GM19455 (cell line): ENCODE measurements around the gene RANBP3.

Source experiments
- ATAC-seq: cut with Tn5 transposase; IDR thresholded peaks from one replicate; pipeline ENCODE4 v1.9.1; 2021; ENCODE audit not compliant: unreplicated experiment

Gene RANBP3

GRCh38 chr19:5952193-5953029 lies 25.5 kb downstream of the RANBP3 start:
- ATAC-seq = no peak

GRCh38 chr19:5951338-5951861 lies 26.5 kb downstream of the RANBP3 start:
- ATAC-seq = no peak

GRCh38 chr19:5950741-5951140 lies 27.2 kb downstream of the RANBP3 start:
- ATAC-seq = no peak

GRCh38 chr19:5949792-5950305 lies 28.1 kb downstream of the RANBP3 start:
- no peak for ATAC-seq

GRCh38 chr19:5948752-5949564 lies 29.0 kb downstream of the RANBP3 start:
- no peak for ATAC-seq

GRCh38 chr19:5947435-5947834 lies 30.5 kb downstream of the RANBP3 start:
- no peak for ATAC-seq

- no peak for ATAC-seq
These were observed 34.3 kb downstream of the RANBP3 start for GRCh38 chr19:5943623-5944022.

- no peak for ATAC-seq
These were observed 34.9 kb downstream of the RANBP3 start for GRCh38 chr19:5943045-5943444.

GRCh38 chr19:5941673-5942072 lies 36.3 kb downstream of the RANBP3 start:
- no peak for ATAC-seq

GRCh38 chr19:5940260-5941208 lies 37.4 kb downstream of the RANBP3 start:
- no peak for ATAC-seq

GRCh38 chr19:5937550-5937949 lies 40.4 kb downstream of the RANBP3 start:
- no peak for ATAC-seq

GRCh38 chr19:5936292-5936592 lies 41.7 kb downstream of the RANBP3 start:
- ATAC-seq = no peak

- no peak for ATAC-seq
These were observed 42.3 kb downstream of the RANBP3 start for GRCh38 chr19:5935473-5936291.

- ATAC-seq = no peak
These were observed 43.0 kb downstream of the RANBP3 start for GRCh38 chr19:5934774-5935472.

GRCh38 chr19:5934069-5934401 lies 43.9 kb downstream of the RANBP3 start:
- ATAC-seq = no peak

GRCh38 chr19:5933391-5934068 lies 44.4 kb downstream of the RANBP3 start:
- no peak for ATAC-seq

- no peak for ATAC-seq
These were observed 45.2 kb downstream of the RANBP3 start for GRCh38 chr19:5932609-5933262.

- no peak for ATAC-seq
These were observed 45.8 kb downstream of the RANBP3 start for GRCh38 chr19:5932146-5932545.
